Naive B cell (primary cell): ENCODE results near the gene EFL1. TPM values are rescaled to one million over a fixed set of nuclear protein-coding genes. Genes with fewer than 3 reads are reported as not detected.
"Not testable (repeated sequence)": the region's sequence is repeated elsewhere in the genome, so short reads cannot be mapped to it uniquely, and the experiment has no call there.

Experiments used
- ATAC-seq, 2 donors: fragments of 150-1000 bp; cut with Tn5 transposase; 2 replicates each; pipeline ENCODE4 v1.10.0; 2021; ENCODE audit warnings: low read depth in 2 of 2, mild to moderate bottlenecking in 2 of 2, moderate library complexity in 2 of 2
- DNase-seq: peaks from one replicate; pipeline ENCODE4 v3.0.0; 2022
- H3K27ac Mint-ChIP-seq, 6 donors: one replicate each; pipeline ENCODE4 v1.8.0; 2020 to 2022; ENCODE audit warnings: mild to moderate bottlenecking in 6 of 6, mixed read lengths in 6 of 6, moderate library complexity in 5 of 6, inconsistent platforms in 2 of 6
- H3K27me3 Mint-ChIP-seq, 3 donors: one replicate each; pipeline ENCODE4 v1.8.0; 2021 to 2022; ENCODE audit warnings: mixed read lengths in 3 of 3, mild to moderate bottlenecking in 1 of 3
- H3K36me3 Mint-ChIP-seq, 2 donors: one replicate each; pipeline ENCODE4 v1.8.0; 2020 to 2022; ENCODE audit warnings: mixed read lengths in 2 of 2, inconsistent platforms in 1 of 2, mild to moderate bottlenecking in 1 of 2
- H3K4me1 Mint-ChIP-seq, 3 donors: one replicate each; pipeline ENCODE4 v1.8.0; 2020 to 2022; ENCODE audit warnings: mixed read lengths in 3 of 3, inconsistent platforms in 1 of 3, mild to moderate bottlenecking in 1 of 3, moderate library complexity in 1 of 3
- H3K4me3 Mint-ChIP-seq, 8 donors: one replicate each; pipeline ENCODE4 v1.8.0; 2020 to 2022; ENCODE audit warnings: mild to moderate bottlenecking in 8 of 8, mixed read lengths in 8 of 8, moderate library complexity in 8 of 8, inconsistent platforms in 2 of 8
- H3K9me3 Mint-ChIP-seq, 7 donors: one replicate each; pipeline ENCODE4 v1.8.0; 2020 to 2022; ENCODE audit warnings: mixed read lengths in 7 of 7, mild to moderate bottlenecking in 5 of 7, inconsistent platforms in 2 of 7, moderate library complexity in 1 of 7
- polyA plus RNA-seq, 6 donors: library from polyadenylated mRNA; unstranded; fragments of 300-500 nt; fragmentation: Illumina TruSeq; gene quantifications; one replicate each; pipeline ENCODE4 v1.2.3, GENCODE V29; 2021; ENCODE audit warnings: low read depth in 6 of 6

The EFL1 gene
- polyA plus RNA-seq = 10 to 100 TPM; 17.7 to 43.0 (median 23.7) TPM

GRCh38 chr15:82262422-82263026, at the start of gene EFL1, which contains the start of gene SAXO2:
TSS of gene EFL1 (minus strand) at chr15:82262734. CDS start at chr15:82261778, 956 bp downstream.
TSS of gene SAXO2 (plus strand) at chr15:82262818. CDS start at chr15:82262880, 62 bp downstream.
- peak within 1 kb of the TSS; percentile 88 to 99 (median 96) for H3K27ac Mint-ChIP-seq
- no peaks in the 10 kb centered on the region for H3K27me3 Mint-ChIP-seq
- DNase-seq (peak; percentile 89), ATAC-seq (peak; percentile 94 to 95)
- H3K36me3 Mint-ChIP-seq = peaks cover 2 to 15% of the 10 kb centered on the region in 2 donors
- peak within 1 kb of the TSS; percentile 85 to 98 (median 96) for H3K4me3 Mint-ChIP-seq
- H3K4me1 Mint-ChIP-seq = peaks cover 36 to 65% (median 54%) of the 10 kb centered on the region in 3 donors
- H3K9me3 Mint-ChIP-seq = no peaks in the 10 kb centered on the region

DNA sequence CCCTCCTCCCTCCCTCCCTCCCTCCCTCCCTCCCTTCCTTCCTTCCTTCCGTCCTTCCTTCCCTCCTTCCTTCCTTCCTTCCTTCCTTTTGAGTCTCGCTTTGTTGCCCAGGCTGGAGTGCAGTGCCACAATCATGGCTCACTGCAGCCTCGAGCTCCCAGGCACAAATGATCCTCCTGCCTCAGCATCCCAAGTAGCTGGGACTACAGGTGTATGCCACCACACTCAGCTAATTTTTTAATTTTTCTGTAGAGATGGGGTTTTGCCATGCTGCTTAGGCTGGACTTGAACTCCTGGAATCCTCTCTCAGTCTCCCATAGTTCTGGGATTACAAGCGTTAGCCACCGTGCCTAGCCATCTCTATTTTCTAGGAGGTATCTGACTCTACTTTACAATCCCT, 48.8 kb upstream of the EFL1 start:
- H3K4me1 Mint-ChIP-seq, ATAC-seq, H3K4me3 Mint-ChIP-seq, DNase-seq: not testable (repeated sequence)
- Mint-ChIP-seq H3K27ac (peak overlapping the region in 1 of 6 donors; percentile 14), H3K9me3 (peaks cover 4 to 14% (median 9%) of the 10 kb centered on the region in 7 donors), H3K27me3 (peaks cover 0 to 21% (median 8%) of the 10 kb centered on the region in 3 donors), H3K36me3 (peaks cover 0 to 16% of the 10 kb centered on the region in 2 donors)

- peaks cover 0 to 16% of the 10 kb centered on the region in 2 donors for H3K36me3 Mint-ChIP-seq
- no peak for ATAC-seq
Observed at GRCh38 chr15:82309802-82310201, 47.3 kb upstream of the EFL1 start.

GRCh38 chr15:82307714-82308081, 45.2 kb upstream of the EFL1 start:
- no peak for ATAC-seq
- Mint-ChIP-seq H3K27me3 (peaks cover 0 to 12% (median under 1%) of the 10 kb centered on the region in 3 donors), H3K9me3 (peaks cover 4 to 14% (median 9%) of the 10 kb centered on the region in 7 donors), H3K27ac (no peak overlapping the region), H3K4me3 (no peak overlapping the region), H3K4me1 (no peaks in the 10 kb centered on the region), H3K36me3 (peaks cover 0 to 16% of the 10 kb centered on the region in 2 donors)
- no peak for DNase-seq

More at GRCh38 chr15:82309802-82310201, 47.3 kb upstream of the EFL1 start:
- Mint-ChIP-seq H3K4me3 (no peak overlapping the region), H3K9me3 (peaks cover 4 to 14% (median 9%) of the 10 kb centered on the region in 7 donors), H3K27me3 (peaks cover 0 to 12% (median 8%) of the 10 kb centered on the region in 3 donors), H3K27ac (no peak overlapping the region), H3K4me1 (no peaks in the 10 kb centered on the region)
- no peak for DNase-seq

GRCh38 chr15:82306791-82307713, 44.5 kb upstream of the EFL1 start:
- Mint-ChIP-seq H3K9me3 (peaks cover 4 to 14% (median 9%) of the 10 kb centered on the region in 7 donors), H3K4me1 (no peaks in the 10 kb centered on the region), H3K27ac (no peak overlapping the region), H3K36me3 (peaks cover 0 to 16% of the 10 kb centered on the region in 2 donors), H3K27me3 (peaks cover 0 to 12% (median 0%) of the 10 kb centered on the region in 3 donors), H3K4me3 (no peak overlapping the region)
- ATAC-seq (no peak), DNase-seq (no peak)

GRCh38 chr15:82305621-82306048, 43.1 kb upstream of the EFL1 start:
- Mint-ChIP-seq H3K4me3 (no peak overlapping the region), H3K9me3 (peaks cover 3 to 5% (median 4%) of the 10 kb centered on the region in 7 donors), H3K36me3 (peaks cover 0 to 6% of the 10 kb centered on the region in 2 donors), H3K27me3 (peaks cover 0 to 11% (median 0%) of the 10 kb centered on the region in 3 donors), H3K4me1 (no peaks in the 10 kb centered on the region), H3K27ac (peak overlapping the region in 1 of 6 donors; percentile 42)
- no peak for ATAC-seq
- DNase-seq = no peak

GRCh38 chr15:82304778-82305090, 42.2 kb upstream of the EFL1 start:
- H3K27me3 Mint-ChIP-seq = peaks cover 0 to 7% (median 0%) of the 10 kb centered on the region in 3 donors
- H3K27ac Mint-ChIP-seq = no peak overlapping the region
- no peaks in the 10 kb centered on the region for H3K9me3 Mint-ChIP-seq

DNA sequence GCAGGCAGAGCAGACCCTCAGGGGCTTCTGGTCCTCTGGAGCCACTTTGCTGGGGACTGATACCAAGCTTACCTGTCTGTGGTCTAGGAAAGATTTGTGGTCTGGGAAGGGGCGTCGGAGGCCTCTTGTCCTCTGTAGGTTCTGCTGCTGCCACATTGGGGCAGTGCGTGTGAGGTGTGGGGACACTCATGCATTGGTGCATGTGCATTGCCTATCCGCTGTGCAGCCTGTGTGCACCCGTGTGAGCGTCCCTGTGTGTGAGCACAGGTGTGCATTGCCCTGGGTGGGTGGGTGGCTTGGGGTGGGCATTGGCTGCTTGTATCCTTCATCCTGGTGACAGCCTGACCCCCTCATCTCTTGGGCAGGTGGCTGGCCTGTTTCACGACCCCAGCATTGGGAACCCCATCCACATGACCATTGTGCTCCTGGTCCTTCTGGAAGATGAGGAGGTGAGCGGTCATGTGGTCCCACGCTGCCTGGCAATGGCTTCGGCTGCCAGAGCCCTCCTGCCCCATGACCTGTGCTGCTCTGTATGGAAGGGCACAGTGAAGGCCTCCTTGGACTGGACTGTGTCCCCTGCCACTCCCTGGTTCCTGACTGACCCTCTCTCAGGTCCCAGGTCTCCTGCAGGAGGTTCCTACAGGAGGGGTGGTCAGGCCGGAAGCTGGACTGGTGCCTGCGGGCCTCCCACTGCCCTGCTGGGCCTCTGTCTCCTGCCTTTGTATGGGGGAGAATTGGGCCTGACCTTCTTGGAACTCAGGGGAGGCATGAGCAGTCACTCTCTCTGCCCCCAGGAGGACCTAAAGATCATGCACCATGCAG, 41.6 kb upstream of the EFL1 start:
- Mint-ChIP-seq H3K9me3 (no peaks in the 10 kb centered on the region), H3K36me3 (no peaks in the 10 kb centered on the region), H3K4me1 (no peaks in the 10 kb centered on the region), H3K4me3 (peak overlapping the region in 1 of 8 donors; percentile 60), H3K27ac (no peak overlapping the region), H3K27me3 (peaks cover 0 to 7% (median 0%) of the 10 kb centered on the region in 3 donors)
- DNase-seq = no peak
- ATAC-seq = no peak

More at GRCh38 chr15:82304778-82305090, 42.2 kb upstream of the EFL1 start:
- no peak for DNase-seq
- no peaks in the 10 kb centered on the region for H3K36me3 Mint-ChIP-seq
- ATAC-seq = no peak
- H3K4me3 Mint-ChIP-seq = no peak overlapping the region
- no peaks in the 10 kb centered on the region for H3K4me1 Mint-ChIP-seq

DNA sequence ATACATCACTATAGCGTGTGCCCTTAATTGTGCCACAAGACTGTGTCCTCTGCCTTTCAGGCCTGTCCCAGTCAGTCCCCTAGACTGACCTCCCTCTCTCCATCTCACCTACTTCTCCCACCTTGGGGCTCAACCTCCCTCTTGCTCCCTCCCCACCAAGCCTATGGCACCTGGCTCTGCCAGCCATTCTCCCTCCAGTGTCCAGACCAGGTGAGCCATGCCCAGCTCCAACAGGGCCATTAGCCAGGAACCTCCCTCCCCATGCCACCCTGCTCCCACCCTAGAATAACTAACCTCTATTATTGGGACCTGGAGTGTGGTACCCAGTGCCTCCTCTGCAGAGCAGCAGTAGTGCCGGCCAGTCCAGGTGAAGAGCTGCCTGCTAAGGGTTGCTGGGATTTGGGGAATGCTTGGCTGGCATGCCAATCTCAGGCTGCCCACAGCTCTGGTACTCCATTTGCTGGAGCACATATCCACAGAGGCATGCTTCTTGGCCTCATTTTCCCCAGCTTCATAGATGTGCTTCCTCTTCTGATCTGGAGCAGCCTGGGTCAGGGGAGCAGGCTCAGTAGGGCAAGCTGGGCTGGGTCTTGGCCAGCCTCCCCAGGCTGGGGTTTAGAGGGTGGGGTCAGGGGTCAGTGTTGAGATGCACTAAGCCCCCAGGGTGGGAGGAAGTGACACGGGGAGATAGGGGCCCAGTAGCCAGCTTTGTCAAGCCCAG, 38.9 kb upstream of the EFL1 start:
- Mint-ChIP-seq H3K4me3 (peak overlapping the region in 2 of 8 donors; percentile 59 to 62), H3K9me3 (no peaks in the 10 kb centered on the region), H3K27ac (peak overlapping the region in 1 of 6 donors; percentile 42), H3K4me1 (peaks cover 0 to 7% (median 4%) of the 10 kb centered on the region in 3 donors), H3K27me3 (peaks cover 0 to 6% (median 6%) of the 10 kb centered on the region in 3 donors), H3K36me3 (no peaks in the 10 kb centered on the region)
- DNase-seq (no peak), ATAC-seq (no peak)

DNA sequence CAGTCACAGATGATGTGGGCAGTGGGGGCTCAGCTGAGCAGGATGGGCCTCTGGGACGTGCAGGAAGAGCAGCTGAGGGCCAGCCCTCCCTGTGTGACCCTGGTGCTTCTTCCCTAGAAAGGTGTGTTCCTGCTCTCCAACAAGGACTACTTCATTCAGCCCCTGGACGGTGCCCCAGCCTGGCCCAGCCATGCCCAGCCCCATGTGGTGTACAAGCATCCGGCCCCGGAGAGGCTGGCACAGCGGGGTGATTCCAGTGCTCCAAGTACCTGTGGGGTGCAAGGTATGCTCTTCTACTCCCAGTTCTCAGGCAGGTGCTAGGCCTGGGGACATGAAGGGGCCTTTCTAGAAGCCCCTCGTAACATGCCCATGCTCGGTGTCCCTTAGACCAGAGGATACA, 38.3 kb upstream of the EFL1 start:
- DNase-seq (no peak), ATAC-seq (no peak)
- no peaks in the 10 kb centered on the region for H3K9me3 Mint-ChIP-seq
- no peak overlapping the region for H3K4me3 Mint-ChIP-seq
- H3K27ac Mint-ChIP-seq = no peak overlapping the region
- peaks cover 0 to 6% (median 6%) of the 10 kb centered on the region in 3 donors for H3K27me3 Mint-ChIP-seq
- H3K36me3 Mint-ChIP-seq = no peaks in the 10 kb centered on the region
- peaks cover 0 to 7% (median 4%) of the 10 kb centered on the region in 3 donors for H3K4me1 Mint-ChIP-seq

DNA sequence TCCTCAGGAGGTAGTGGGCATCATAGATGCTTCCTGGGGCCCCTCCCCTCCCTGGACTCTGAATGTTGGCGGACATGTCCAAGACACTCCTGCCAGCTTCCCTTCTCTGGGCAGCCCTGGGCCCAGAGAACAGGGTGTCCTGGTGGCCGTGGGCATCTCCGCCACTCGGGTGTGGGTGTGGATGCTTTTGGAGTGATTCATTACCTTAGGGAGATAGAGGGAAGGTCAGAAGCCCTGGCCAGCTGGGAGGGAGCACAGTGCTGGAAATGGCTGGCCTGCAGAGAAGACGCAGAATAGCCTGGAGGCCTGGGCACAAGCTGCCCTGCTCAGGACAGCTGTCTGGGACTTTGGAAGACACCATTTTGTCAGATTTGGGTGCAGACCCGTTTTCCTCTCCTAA, 37.8 kb upstream of the EFL1 start:
- not testable (repeated sequence) for H3K27ac Mint-ChIP-seq, H3K9me3 Mint-ChIP-seq, DNase-seq, H3K4me1 Mint-ChIP-seq, H3K36me3 Mint-ChIP-seq, H3K4me3 Mint-ChIP-seq, ATAC-seq, H3K27me3 Mint-ChIP-seq

DNA sequence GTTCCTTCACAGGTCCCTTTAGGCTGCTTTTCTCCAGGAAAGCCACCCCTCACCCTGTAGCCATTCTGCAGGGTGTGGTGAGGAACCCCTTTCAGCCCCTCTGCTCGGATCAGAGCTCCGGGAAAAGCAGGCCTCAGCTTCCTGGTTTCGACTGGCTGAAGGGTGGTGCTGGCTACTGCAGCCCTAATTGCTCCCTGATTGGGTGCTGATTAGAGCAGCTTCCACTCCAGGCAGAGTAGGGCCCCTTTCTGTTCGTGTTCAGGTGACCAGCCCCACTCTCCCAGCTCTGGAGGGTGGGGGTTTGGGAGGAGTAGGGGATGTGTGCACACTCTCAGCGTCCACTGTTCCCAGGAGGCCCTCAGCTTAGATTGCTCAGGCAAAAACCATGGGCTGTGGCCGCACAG, 37.0 kb upstream of the EFL1 start:
- not testable (repeated sequence) for H3K4me3 Mint-ChIP-seq, H3K27ac Mint-ChIP-seq

More for the DNA sequence above, 37.0 kb upstream of the EFL1 start:
- ATAC-seq, H3K27me3 Mint-ChIP-seq, H3K4me1 Mint-ChIP-seq, H3K9me3 Mint-ChIP-seq, DNase-seq, H3K36me3 Mint-ChIP-seq: not testable (repeated sequence)
